Stimulated activated naive CD4-positive, alpha-beta T cell (primary cell): ENCODE results near the gene FABP6.

Experiments used
- DNase-seq, 6 experiments: peaks; one replicate each; lab custom pipeline; 2025; lab: John Stamatoyannopoulos, UW

FABP6 gene

DNA sequence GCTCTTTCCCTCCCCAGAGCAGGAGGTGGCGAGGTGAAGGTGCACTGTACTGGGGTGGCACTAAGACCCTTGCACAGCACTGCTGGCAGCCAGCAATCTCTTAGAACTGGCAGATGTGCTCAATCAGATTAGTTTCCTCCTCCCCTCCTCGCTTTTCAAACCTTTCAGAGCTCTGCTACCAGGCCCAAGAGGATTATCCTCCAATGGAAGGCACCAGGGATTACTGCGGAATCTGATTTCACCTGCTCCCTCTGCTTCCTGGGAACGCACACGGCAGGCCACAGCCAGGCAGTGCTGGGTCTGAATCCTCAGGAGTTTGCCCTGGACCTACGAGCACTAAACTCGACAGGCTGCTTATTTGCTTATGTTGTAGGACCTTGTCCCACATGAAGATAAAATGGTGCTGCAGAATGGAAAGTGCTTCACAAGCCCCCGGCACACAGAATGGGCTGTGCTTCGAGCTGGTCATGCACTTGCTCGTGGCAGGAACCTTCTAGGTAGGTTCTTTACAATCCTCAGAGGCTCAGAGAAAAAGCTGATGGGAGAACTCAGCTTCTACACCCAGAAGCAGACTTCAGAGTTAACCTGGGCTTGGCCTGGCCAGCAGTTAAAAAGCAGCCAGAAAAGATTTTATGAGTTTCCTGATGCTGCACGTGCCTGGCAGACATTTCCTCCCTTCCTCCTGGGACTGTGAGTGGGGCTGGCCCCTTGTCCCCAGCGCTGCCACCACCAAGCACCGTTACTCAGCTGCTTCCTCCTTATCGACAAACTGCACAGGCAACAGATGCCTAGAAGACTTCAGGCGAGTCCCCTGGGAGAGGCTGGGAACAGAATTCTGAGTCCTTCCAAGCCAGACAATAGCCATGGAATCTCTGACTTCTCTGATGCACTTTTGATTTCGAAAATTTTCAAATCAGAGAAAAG is 33.1 kb downstream of the FABP6 start:
- DNase-seq = no peak

DNA sequence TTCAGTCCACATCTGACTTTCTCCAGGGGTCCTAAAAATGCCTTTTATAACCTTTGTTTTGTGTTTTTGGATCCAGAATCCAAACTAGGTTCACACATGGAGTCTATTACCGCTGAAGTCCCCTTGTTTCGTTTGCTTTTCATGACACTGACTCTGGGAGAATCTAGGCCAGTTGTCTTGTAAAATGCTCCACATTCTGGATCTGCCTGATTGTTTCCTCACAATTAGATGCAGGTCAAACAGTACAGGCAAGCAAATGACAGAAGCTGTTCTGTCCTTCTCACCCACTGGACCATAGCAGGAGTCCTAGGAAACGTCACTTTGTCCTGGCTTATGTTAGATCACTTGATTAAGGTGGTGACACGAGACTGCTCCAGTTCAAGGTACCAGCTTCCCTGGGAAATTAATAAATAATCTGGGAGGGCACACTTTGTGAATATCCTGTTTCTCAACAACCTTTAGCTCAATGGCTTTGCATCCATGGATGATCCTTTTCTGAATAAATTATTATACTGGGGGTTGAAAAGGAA is 34.1 kb downstream of the FABP6 start:
- no peak for DNase-seq

DNA sequence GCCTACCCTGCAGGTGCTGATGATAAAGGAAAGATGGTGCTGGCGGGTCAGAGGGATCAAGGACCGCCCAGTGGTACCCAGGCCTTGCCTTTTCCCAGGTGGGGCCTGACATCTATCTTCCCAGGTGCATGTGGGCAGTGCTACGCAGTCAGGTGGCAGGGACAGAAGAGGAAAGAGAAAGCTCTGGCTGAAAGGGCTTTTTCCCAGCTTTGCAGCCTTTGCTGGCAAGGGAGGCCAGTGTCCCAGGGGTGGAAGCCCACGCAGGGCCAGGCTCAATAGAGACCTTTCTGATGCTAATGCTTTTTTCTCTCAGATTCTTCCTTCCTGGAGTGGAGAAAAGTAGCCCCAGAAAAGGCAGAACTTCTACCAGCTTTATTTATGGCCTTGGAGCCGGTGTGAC is 36.7 kb downstream of the FABP6 start:
- DNase-seq = no peak

DNA sequence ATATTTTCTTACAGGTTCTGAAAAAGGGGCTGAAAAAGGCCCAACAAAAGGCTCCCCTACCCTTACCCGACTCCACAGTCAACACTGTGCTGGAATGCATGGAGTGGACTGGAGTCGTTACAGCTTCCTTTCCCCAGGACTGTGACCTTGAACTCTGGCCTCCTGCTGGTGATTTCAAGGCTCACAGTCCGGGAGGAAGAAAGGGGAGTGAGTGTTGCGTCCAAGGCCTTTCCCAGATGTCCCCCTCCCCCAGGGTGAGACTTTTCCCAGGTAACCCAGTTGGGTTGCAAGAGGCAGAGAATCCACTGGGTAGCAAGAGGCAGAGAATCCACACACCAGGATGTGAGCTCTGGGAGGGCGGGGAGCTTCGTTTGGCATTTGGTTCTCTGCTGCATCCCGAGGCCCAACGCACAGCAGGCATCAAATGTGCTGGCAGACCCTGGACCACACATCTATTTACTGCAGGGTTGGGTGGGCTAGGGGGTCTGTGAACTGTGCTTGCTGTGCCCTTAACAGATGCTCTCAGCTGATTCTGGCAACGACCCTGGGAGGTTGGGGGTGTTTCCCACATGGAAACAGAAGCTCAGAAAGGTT is 37.5 kb downstream of the FABP6 start:
- DNase-seq = no peak

DNA sequence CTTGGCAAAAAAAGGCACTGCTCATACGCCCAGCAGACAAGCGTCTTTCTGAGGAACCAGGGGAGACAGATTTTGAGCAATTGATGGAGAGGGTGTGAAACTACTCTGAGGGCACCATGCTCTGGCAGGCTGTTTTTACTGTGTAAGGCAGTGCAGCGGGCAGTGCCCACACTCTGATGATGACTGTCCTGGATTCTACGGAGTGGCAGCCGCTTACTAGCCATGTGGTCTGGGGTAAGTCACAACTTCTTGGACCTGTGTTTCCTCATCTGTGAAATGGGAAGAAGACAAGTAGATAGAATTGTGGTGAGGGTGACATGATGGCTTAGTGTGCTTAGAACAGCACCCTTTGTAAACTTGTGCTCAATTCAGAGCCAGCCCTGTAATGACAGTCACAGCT is 38.8 kb downstream of the FABP6 start:
- DNase-seq = no peak

DNA sequence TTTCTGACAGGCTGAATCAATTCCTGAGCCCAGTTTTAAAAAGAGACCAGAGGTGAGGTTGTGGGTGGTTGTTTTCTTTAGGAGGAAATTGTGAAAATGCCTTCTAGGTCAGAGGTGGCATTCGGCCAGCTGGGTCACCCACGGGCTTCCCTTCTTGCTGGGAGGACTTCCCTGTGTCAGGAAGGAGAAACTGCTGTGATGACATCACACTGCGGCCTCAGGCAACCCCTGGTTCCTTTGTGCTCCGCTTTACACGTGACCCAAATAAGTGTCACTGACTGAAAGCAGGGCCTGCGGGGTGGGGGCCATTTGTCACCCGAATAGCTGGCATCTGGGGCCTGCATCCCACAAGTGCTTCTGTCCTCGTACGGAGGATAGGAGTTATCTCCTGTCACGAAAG is 39.7 kb downstream of the FABP6 start:
- no peak for DNase-seq

DNA sequence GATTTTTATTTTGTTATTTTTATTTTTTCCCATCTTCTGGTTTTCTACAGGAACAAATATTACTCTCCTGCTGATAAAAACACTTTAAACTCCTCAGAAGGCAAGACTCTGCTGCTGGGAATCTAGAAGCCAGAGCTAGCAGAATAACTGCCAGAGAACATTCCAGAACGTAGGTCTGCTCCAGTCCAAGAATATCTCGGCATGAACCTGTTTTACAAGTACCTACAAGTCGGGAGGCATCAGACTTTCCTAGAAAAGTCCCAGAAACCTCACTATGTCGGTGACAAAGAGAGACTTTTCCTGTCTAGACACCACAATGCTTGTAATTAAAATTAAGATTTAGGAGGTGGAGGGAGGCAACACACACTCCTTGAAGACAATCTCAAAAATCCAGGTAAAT is 41.4 kb downstream of the FABP6 start:
- no peak for DNase-seq

DNA sequence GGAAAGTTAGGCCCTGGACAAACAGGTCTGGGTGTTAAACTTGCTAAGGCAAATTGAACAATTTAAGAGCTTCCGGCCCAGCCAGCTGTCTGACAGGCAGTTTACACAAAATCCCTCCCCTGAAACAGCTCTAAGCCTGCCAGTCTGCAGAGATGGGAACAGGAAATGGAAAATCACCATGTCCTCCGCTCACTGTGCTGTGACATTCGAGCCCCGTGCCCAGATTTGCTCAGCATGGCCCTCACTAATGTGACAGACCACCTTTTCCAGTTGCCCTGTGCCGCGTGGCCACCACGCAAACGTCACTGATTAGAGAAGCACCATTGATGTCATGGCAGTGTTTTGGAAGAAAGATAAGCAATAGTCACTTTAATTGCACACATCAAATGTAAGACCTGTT is 42.1 kb downstream of the FABP6 start:
- peak in 1 of 6 experiments; percentile 2 for DNase-seq

DNA sequence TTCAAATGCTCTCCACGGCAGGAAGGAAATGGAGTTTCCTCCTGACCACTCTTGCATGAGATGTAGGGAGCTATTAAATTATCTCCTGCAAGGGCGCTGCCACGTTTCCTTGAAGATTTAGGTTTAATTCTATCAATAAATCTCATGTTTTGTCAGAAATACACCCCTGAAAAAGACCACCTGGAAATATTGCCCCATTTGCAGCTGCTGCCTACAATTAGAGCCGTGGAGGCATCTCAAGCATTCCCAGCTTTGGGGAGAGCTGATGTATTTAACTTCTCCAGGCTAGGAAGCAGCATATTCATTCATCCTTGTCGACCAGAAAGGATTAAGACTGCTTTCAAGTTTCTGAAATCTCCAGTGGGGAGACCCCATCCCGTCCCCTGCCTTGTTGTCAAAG is 42.5 kb downstream of the FABP6 start:
- no peak for DNase-seq

DNA sequence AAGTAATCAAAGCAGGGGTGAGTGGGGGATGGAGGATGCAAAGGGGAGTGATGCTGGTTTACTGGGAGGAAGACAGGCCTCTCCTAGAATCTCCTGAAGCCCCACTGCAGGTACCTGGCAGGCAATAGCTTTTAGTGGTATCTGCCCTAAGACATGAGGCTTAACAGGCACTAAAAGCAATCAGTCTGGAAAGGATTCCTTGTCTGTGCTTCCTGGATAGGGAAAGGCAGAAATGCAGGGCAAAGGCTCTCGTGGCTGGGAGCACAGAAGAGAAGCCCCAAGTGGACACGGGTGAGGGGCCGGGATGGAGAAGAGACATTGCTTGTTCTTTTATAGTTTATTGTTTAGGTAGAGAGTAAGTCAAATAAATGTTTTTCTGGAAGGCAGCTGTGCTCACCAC is 43.0 kb downstream of the FABP6 start:
- no peak for DNase-seq

DNA sequence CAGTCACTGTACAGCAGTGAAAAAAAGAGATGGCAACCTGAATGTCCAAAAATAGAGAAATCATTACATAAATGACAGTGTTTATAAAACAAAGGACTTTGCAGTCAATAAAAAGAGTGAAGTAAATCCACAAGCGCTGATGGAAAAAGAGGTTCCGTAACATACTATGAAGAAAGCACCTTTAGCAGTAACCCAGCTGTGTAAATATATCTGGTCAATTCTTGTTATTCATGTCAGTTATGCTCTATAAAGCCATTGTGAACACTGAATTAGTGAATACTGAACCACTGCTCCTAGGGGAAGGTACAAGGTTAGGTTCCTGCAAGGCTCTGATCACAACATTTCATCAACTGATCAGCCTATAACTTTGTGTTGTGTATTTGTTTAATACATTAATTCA is 43.6 kb downstream of the FABP6 start:
- DNase-seq = no peak

DNA sequence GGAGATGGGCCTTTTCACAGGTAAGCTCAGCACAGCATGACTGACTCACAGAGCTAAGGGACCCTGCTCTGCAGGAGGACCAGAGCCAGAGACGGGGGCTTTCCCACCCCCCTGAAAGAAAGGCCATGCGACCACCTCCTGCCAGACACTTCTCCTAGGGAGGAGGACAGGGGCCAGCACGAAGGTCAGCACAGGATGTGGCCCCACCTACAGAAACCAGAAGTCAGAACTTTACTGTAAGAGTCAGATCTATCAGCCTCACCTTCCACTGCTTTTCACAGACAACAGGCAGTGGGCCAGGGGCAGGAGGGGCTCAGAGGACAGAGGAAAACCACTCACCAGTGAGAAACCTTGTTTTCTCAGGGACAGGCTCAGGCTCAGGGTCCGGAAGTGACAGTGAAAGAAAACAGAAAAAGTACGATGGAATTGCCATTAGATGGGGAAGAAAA is 45.2 kb downstream of the FABP6 start:
- DNase-seq = no peak

DNA sequence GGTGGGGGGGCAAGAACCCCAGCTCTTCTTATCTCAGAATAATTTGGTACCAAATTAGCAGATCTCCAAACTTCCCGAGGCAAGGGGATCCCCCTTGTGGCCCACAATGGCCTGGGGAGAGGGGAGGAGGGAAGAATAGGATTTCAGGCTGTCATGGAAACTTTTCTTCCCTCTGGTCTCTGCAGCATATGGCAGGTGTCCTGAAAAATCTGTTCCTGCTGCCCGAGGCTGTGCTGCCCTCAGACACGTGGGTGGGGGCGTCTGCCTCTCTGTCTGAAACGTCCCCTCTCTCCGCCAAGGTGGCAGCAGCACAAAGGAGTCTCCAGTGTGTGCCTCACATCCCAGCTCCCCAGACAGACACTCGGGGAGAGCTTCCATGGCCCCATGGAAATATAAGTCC is 49.0 kb downstream of the FABP6 start:
- DNase-seq = no peak

DNA sequence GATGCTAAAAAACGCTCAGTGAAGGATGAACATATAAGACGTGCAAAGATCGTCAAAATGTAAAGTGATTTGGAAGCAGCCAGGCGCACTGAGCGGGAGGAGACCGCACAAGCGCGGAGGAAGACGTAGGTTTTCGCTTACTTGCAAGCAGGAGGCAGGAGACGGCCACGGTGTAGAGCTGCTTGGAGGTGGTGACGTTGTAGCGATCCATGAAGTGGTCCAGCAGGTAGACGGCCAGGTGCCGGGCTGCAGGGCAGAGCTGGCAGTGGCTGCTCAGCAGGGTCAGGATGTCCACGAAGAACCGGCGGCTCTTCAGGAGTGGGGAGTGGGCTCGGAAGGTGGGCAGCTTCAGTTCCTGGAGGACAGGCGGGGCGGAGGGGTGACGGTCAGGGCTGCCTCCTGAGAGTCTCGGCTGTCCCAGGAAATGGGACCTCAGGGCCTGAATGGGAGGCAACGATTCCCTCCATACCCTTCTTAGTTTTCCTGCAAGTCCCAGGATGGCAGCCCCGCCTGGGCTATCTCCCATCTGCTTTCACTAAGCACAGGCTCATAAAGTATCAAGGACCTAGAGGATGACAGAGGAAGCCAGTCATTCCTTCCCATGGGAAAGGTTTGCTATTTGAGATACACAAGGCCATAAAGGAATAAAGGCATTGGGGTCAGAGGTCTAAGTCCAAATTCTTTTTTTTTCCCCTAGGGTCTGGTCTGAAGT is 51.2 kb downstream of the FABP6 start:
- no peak for DNase-seq

DNA sequence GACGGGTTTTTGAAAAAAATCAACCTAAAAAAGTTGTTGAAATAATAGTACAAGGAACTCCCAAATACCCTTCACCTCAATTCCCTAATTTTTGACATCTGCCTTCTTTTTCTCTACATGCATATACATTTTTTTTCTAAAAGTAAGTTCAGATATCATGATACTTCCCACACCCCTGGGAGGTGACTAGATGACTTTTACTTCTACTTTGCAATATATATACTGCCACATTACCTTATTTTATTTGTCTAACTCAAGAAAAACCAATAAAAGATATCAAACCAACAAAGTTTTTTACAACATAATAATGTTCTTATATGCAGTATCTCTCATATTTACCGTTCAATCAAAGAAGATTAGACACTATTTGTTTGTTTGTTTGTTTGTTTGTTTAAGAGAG is 52.0 kb downstream of the FABP6 start:
- no peak for DNase-seq

DNA sequence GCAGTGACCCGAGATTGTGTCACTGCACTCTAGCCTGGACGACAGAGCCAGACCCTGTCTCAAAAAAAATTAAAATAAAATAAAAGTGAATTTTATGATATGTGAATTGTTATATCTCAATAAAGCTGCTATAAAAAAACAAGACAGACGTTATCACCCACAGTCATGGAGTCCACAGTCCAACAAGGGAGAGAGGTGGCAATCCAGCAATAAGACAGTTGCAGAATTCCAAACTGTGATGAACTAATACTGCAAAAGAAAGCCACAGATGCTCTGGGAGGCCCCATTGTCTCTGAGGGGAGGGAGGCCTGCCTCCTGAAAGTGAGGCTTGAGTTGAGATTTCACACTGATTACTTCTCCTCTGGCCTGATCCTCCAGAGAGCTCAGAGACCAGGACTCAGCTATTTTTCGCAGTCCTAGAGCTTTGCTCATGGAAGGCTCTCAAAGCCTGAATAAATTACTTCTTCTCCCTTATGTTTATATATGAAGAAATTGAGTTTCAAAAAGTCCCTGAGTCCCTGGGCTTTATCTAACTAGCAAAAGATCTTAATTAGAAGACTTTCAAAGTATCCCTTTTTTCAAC is 55.1 kb downstream of the FABP6 start:
- DNase-seq = no peak

DNA sequence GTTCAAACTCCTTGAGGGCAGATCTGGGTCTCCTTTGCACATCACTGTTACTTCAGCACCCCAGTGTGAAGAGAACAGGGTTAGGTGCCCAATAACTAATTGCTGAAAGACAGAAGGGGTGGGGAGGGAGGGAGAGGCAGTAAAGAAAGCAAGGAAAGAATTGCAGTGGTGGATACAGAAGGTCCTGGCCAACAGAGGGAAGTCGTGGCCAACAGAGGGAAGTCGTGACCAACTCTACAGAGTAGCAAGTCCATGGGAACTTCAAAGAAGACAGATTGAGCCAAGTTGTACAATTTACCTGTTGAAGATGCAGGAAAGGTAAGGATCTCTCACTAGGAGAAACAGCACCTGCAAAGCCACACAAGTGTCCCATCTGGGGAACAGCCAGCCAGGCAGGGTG is 56.0 kb downstream of the FABP6 start:
- no peak for DNase-seq

DNA sequence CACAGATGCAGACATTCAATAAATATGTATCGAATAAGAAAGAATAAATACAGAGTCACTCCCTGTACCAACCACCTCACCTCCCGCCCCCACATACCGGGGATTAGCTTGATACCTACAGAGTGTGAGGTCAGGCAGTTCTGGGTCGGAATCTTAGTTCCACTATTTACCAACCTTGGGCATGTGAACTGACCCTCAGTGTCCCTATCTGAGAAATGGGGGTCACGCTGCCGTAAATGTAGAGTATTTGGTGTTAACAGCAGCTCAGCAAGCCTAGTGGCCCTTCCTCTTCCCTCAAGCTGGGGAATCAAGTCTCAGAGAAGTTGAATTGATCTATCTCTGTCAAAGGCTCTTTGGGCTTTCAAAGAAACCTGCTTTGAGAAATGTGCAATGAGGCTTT is 57.6 kb downstream of the FABP6 start:
- no peak for DNase-seq

DNA sequence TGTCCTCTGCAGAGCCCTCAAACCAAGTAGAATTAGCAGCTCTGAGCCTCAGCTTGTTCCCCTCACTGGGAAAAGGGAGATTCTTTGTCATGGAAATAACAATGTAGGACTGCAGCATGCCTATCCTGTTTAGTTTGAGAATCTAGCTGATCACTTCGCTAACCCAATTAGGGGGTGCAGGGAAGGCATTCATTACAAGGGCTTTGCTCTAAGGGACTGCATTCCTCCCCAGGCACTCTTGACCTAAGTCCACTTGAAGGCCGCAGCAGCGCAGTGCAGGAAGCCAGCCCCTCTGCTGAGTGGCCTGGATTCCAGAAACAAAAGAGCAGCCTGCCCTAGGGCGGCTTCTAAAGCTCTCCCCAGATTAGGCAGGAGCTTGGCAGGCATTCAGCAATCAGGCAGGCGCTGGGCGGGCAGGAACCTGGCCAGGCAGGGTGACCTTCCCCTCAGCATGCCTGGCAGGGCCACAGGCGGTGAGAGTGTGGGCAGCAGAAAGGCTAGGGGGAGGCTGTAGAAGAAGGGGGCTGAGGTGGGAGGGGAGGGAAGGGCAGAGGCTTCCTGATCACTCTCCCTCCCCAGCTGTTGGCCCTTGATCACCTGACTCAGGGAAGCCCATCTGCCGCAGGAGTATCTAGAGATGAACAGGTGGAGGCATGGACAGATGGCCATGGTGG is 58.2 kb downstream of the FABP6 start:
- DNase-seq = no peak
